BJ (cell line): ENCODE measurements around the gene SMG6. TPM values are rescaled to one million over a fixed set of nuclear protein-coding genes. Genes with fewer than 3 reads are reported as not detected.

Source experiments
- CTCF ChIA-PET: fragments of 350-600 bp; formaldehyde crosslinking; extraction: SDS; loops from one replicate; lab custom pipeline; 2021; ENCODE audit warnings: antibody characterized with exemption, inconsistent platforms; lab: Yijun Ruan, JAX
- POLR2A ChIA-PET: fragments of 300-600 bp; sonication (Branson Sonifier 250); formaldehyde crosslinking; extraction: SDS; loops from one replicate; lab custom pipeline; 2021; ENCODE audit warnings: antibody characterized with exemption; lab: Charles Lee
- DNase-seq: peaks from one replicate; pipeline ENCODE4 v3.0.0-alpha.2; 2011; ENCODE audit warnings: low read depth
- H3K27me3 ChIP-seq: 2 replicates; pipeline ENCODE4 v1.6.0; 2011; ENCODE audit warnings: low read length; ENCODE audit not compliant: control insufficient read depth, insufficient read depth
- H3K36me3 ChIP-seq: 2 replicates; pipeline ENCODE4 v1.5.1; 2011; ENCODE audit warnings: low read length; ENCODE audit not compliant: control insufficient read depth, insufficient read depth
- H3K4me3 ChIP-seq: 2 replicates; pipeline ENCODE4 v1.5.1; 2011; ENCODE audit warnings: low read depth, mild to moderate bottlenecking, control low read depth, low read length
- polyA plus RNA-seq: library from polyadenylated mRNA; depleted of rRNA; stranded (reverse); fragments of >200 nt; gene quantifications from 2 replicates; pipeline ENCODE4 v1.2.3, GENCODE V29; 2011
- TF ChIP-seq, protein P1 (sequence below): IDR thresholded peaks from 2 replicates; pipeline ENCODE4 v1.5.1; 2011; ENCODE audit warnings: low read depth, mild to moderate bottlenecking, control low read depth, inconsistent platforms, low read length, moderate library complexity; ENCODE audit not compliant: insufficient read depth

The SMG6 gene
- polyA plus RNA-seq, 1 experiment = 29.7 TPM

DNA sequence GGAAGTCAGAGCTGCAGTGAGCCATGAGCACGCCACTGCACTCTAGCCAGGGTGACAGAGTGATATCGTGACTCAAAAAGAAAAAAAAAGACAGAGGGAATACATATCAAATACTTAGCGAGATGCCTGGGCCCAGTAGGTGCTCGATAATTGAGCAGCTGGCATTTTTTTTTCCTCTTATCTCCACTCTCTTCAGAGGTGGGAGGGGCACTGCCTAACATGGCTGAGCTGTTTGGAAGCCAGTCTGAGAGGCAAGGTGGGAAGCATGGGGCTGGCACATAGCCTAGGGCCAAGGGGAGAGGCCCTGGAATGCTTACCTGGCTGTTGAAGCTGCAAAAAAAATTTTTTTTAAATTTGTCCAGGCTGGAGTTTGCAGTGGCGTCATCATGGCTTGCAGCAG is 210.2 kb downstream of the SMG6 start:
- TF ChIP-seq, protein P1, sequence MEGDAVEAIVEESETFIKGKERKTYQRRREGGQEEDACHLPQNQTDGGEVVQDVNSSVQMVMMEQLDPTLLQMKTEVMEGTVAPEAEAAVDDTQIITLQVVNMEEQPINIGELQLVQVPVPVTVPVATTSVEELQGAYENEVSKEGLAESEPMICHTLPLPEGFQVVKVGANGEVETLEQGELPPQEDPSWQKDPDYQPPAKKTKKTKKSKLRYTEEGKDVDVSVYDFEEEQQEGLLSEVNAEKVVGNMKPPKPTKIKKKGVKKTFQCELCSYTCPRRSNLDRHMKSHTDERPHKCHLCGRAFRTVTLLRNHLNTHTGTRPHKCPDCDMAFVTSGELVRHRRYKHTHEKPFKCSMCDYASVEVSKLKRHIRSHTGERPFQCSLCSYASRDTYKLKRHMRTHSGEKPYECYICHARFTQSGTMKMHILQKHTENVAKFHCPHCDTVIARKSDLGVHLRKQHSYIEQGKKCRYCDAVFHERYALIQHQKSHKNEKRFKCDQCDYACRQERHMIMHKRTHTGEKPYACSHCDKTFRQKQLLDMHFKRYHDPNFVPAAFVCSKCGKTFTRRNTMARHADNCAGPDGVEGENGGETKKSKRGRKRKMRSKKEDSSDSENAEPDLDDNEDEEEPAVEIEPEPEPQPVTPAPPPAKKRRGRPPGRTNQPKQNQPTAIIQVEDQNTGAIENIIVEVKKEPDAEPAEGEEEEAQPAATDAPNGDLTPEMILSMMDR = no peak
- Histone ChIP-seq H3K4me3 (no peak overlapping the region), H3K36me3 (no peaks in the 10 kb centered on the region; the same call in 1 of the 2 replicates), H3K27me3 (no peaks in the 10 kb centered on the region)
- no peak for DNase-seq
- CTCF ChIA-PET = interaction anchor here (1.3 to 2.8 kb wide), 2 partner anchors 138 to 151 kb away, joined by 5 to 12 read pairs; no protein-coding TSS in a partner anchor
- POLR2A ChIA-PET = interaction anchor here (0.6 kb wide), 1 partner anchor 265 kb away, joined by 6 read pairs; no protein-coding TSS in a partner anchor

DNA sequence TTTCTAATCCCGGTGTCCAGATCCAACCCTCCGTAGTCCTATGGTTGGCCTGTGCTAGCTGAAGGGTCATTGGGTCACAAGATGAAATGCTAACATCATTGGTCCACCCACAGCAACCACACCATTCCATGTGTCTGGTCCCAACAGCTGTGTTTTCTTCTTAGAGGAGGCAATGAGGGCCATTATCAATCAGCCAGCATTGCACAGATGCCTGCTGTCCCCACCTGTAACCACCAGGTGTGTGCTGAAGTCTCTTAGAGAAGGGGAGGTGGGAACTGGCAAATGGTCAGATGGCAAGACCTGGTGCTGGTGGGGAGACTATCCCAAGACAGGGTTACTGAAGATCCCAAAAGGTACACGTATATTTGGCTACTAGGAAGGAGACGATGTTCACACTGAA is 211.3 kb downstream of the SMG6 start:
- TF ChIP-seq, protein P1 = no peak
- no peak for DNase-seq
- Histone ChIP-seq H3K36me3 (peaks cover 2% of the 10 kb centered on the region; the same call in 1 of the 2 replicates), H3K27me3 (no peaks in the 10 kb centered on the region), H3K4me3 (no peak overlapping the region)
- ChIA-PET POLR2A (no interaction called here), CTCF (interaction anchor here (1.3 kb wide), 1 partner anchor 153 kb away, joined by 5 read pairs; no protein-coding TSS in a partner anchor)

- Histone ChIP-seq H3K27me3 (no peaks in the 10 kb centered on the region), H3K36me3 (peaks cover 2% of the 10 kb centered on the region; the same call in 1 of the 2 replicates), H3K4me3 (no peak overlapping the region)
- POLR2A ChIA-PET = interaction anchor here (0.9 to 1.0 kb wide), 2 partner anchors 12 to 22 kb away, joined by 3 to 4 read pairs; no protein-coding TSS in a partner anchor
- CTCF ChIA-PET = interaction anchor here (0.6 to 3.8 kb wide), 12 partner anchors 10 to 548 kb away, joined by 3 to 40 read pairs (median 4); partner anchors contain the start of gene HIC1
- TF ChIP-seq, protein P1 = peak; percentile 66
- peak; percentile 83 for DNase-seq
Measured at GRCh38 chr17:2090804-2091534, 212.6 kb downstream of the SMG6 start.

DNA sequence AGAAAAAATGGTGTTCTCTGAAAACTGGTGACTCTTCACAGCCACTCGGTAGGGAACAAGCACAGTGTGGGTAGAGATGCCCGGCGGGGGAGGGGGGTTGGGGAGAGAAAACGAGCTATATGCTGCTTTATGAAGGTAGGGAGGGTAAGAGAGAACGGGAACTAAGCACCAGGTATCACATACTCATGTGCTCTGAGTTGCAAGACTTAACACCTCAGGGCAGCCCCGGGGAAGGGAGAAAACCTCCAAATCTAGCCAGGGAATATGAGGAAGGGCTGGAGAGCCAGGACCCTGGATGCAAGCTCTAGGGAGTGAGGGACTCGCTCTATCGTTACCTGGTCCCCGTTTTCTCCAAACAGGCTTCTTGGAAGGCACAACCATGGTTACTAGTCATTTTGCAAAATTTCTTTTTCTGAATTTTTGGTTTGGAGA is 213.4 kb downstream of the SMG6 start:
- Histone ChIP-seq H3K36me3 (peaks cover 2% of the 10 kb centered on the region; the same call in 1 of the 2 replicates), H3K27me3 (no peaks in the 10 kb centered on the region), H3K4me3 (no peak overlapping the region)
- POLR2A ChIA-PET = no interaction called here
- TF ChIP-seq, protein P1 = no peak
- no peak for DNase-seq
- CTCF ChIA-PET = interaction anchor here (0.6 to 3.8 kb wide), 10 partner anchors 9 to 154 kb away, joined by 3 to 40 read pairs (median 4); partner anchors contain the start of gene HIC1

DNA sequence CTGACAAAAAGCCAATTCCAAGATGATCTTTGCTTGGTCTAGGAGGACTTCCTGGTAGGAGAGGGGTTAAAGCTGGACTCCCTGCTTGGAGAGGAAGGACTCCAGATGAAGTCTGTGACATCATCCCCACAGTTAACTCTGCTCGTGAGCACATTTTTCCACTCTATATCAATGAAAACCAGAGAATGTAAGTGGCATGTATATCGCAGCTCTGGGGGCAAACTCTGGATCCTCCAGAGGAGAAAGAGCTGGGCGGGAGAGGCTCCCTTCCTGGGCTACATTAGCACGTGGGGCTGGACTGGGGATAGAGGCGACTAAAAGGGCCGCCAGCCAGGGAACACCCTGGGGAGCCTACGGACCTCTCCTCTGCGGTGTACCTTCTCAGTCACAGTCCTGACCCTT is 214.6 kb downstream of the SMG6 start:
- TF ChIP-seq, protein P1 = no peak
- Histone ChIP-seq H3K27me3 (no peaks in the 10 kb centered on the region), H3K4me3 (peak overlapping the region; percentile 33), H3K36me3 (peaks cover 3% of the 10 kb centered on the region)
- no peak for DNase-seq
- POLR2A ChIA-PET = no interaction called here
- CTCF ChIA-PET = interaction anchor here (0.6 to 3.8 kb wide), 9 partner anchors 10 to 183 kb away, joined by 3 to 40 read pairs (median 3); partner anchors contain the start of gene HIC1
